Stimulated activated CD4-positive, alpha-beta T cell treated with anti-CD3 and anti-CD28 coated beads, TNF-alpha, amount 100 ng/mL, for 4 hours (primary cell): ENCODE data around the gene VTA1.

Source experiments
- DNase-seq, 3 experiments: peaks; one replicate each; pipeline ENCODE4 v3.0.0-alpha.2; 2020; ENCODE audit warnings: low read depth in 3 of 3

VTA1 gene

GRCh38 chr6:142266060-142266459 is 119.0 kb downstream of the VTA1 start:
- no peak for DNase-seq

- DNase-seq, result no peak
Observed at GRCh38 chr6:142271476-142271875, 124.4 kb downstream of the VTA1 start.
